Measurements from ENCODE around the gene TAGLN2.
A peak's percentile ranks its signal among the peaks of the same experiment; 100 is the strongest.

Gene TAGLN2

DNA sequence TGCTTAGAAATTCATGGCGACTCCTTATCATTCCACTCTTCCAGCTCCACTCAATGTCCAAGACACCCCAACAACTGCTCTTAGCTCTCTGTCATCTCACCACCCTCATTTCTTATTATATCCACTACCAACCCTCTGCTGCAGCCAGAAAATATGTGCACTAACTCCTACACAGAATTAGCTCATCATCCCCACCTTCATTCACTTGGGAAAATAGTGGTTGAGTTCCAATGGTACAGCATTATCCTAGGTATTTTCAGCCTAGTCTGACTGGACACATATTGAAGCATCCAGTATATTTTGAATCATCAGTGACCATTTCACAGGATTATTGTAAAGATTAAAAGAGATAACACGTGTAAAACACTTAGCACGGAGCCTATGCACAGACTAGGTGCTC, 46.2 kb downstream of the TAGLN2 start:
- ATAC-seq (ENCODE audit: low read depth) (no peak), DNase-seq (ENCODE audit: low spot score) (no peak)
- no peaks in the 10 kb centered on the region for H3K27me3 ChIP-seq (ENCODE audit: insufficient read depth, poor library complexity, severe bottlenecking)
- H3K4me1 ChIP-seq (ENCODE audit: insufficient read depth, poor library complexity, severe bottlenecking): peaks cover 43% of the 10 kb centered on the region
- H3K4me3 ChIP-seq (ENCODE audit: severe bottlenecking): no peak overlapping the region
- H3K9me3 ChIP-seq (ENCODE audit: severe bottlenecking): no peaks in the 10 kb centered on the region
- H3K36me3 ChIP-seq (ENCODE audit: low read depth): no peaks in the 10 kb centered on the region
- H3K27ac ChIP-seq (ENCODE audit: poor library complexity, severe bottlenecking): peak overlapping the region; percentile 95
- TF ChIP-seq, protein P1, sequence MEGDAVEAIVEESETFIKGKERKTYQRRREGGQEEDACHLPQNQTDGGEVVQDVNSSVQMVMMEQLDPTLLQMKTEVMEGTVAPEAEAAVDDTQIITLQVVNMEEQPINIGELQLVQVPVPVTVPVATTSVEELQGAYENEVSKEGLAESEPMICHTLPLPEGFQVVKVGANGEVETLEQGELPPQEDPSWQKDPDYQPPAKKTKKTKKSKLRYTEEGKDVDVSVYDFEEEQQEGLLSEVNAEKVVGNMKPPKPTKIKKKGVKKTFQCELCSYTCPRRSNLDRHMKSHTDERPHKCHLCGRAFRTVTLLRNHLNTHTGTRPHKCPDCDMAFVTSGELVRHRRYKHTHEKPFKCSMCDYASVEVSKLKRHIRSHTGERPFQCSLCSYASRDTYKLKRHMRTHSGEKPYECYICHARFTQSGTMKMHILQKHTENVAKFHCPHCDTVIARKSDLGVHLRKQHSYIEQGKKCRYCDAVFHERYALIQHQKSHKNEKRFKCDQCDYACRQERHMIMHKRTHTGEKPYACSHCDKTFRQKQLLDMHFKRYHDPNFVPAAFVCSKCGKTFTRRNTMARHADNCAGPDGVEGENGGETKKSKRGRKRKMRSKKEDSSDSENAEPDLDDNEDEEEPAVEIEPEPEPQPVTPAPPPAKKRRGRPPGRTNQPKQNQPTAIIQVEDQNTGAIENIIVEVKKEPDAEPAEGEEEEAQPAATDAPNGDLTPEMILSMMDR (IDR thresholded peaks at IDR 0.05; ENCODE audit: poor library complexity, severe bottlenecking): no peak

DNA sequence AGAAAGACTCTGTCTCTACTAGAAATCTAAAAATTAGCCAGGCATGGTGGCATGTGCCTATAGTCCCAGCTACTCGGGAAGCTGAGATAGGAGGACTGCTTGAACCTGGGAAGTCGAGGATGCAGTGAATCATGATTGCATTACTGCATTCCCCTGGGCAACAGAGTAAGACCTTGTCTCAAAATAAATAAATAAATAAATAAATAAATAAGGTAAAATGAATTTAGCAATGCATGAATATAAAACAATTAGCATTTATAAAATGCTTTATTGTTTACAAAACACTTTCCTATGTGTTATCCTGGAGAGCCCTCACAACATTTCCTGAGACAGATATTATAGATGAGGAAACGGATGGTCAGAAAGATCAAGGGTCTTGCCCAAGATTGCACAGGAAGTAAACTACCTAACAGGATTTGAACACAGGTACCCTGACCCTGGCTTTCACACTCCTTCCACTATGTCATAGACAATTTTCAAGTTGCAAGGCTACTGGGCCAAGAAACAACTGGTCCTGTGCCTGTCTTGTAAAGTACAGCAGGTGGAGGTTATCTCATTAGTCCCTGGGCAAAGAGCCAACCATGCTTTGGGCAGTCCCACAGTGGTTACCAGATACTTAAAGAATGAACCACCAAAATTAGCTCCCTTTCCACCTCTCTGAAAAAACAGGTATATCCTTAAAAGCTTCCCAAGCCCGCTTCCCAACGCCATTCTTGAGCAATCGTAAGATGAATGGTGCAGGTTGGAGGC, 47.4 kb downstream of the TAGLN2 start:
- Histone ChIP-seq H3K4me3 (ENCODE audit: severe bottlenecking) (no peak overlapping the region), H3K27me3 (ENCODE audit: insufficient read depth, poor library complexity, severe bottlenecking) (no peaks in the 10 kb centered on the region), H3K36me3 (ENCODE audit: low read depth) (no peaks in the 10 kb centered on the region), H3K9me3 (ENCODE audit: severe bottlenecking) (no peaks in the 10 kb centered on the region), H3K4me1 (ENCODE audit: insufficient read depth, poor library complexity, severe bottlenecking) (peaks cover 42% of the 10 kb centered on the region), H3K27ac (ENCODE audit: poor library complexity, severe bottlenecking) (no peak overlapping the region)
- DNase-seq (ENCODE audit: low spot score) (no peak), ATAC-seq (ENCODE audit: low read depth) (no peak)
- TF ChIP-seq, protein P1 (IDR thresholded peaks at IDR 0.05; ENCODE audit: poor library complexity, severe bottlenecking): no peak

DNA sequence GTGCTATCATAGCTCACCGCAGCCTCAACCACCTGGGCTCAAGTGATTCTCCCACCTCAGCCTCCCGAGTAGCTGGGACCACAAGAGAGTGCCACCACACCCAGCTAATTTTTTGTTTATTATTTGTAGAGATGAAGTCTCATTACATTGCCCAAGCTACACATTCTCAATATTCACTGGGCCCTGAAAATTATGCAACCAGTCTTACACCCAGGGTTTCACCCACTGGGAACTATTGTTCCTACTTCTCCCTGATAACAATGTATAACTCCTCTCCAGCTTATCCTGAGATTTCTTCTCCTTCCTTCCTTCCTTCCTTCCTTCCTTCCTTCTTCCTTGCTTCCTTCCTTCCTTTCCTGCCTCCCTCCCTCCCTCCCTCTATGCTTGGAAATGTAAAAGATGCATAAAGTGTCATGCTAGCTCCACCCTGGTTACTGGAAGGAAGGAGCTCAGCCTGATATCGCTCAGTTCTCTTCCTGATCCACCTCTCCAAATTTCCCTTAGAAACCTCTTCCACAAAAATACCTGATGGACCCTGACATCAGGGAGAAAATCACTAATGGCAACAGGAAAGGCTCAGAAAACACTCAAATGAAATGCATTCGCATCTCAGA, 51.7 kb downstream of the TAGLN2 start:
- no peak for DNase-seq (ENCODE audit: low spot score)
- H3K4me1 ChIP-seq (ENCODE audit: insufficient read depth, poor library complexity, severe bottlenecking): peaks cover 16% of the 10 kb centered on the region
- no peak overlapping the region for H3K27ac ChIP-seq (ENCODE audit: poor library complexity, severe bottlenecking)
- H3K27me3 ChIP-seq (ENCODE audit: insufficient read depth, poor library complexity, severe bottlenecking): no peaks in the 10 kb centered on the region
- TF ChIP-seq, protein P1 (IDR thresholded peaks at IDR 0.05; ENCODE audit: poor library complexity, severe bottlenecking): no peak
- no peaks in the 10 kb centered on the region for H3K9me3 ChIP-seq (ENCODE audit: severe bottlenecking)
- H3K4me3 ChIP-seq (ENCODE audit: severe bottlenecking): no peak overlapping the region
- H3K36me3 ChIP-seq (ENCODE audit: low read depth): no peaks in the 10 kb centered on the region
- no peak for ATAC-seq (ENCODE audit: low read depth)

DNA sequence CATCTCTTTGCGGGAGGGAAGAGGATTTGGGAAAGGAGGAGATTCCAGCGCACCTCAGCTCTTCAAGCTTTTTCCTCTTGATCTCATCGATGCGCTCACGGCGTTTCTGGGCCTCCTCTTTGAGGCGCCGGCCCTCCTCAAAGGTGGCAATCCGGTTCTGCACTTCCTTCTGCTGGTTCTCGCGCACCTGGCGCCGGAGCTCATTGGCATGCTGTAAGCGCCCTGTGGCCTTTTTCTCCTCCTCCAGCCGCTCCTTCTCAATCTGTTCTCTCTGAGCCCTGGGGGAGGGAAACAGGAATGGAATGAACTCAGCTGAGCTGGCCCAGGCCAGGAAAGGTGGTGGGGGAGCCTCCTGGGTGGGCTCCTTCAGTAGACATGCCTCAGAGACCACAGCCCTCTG, 52.4 kb downstream of the TAGLN2 start:
- Histone ChIP-seq H3K4me3 (ENCODE audit: severe bottlenecking) (no peak overlapping the region), H3K27me3 (ENCODE audit: insufficient read depth, poor library complexity, severe bottlenecking) (no peaks in the 10 kb centered on the region), H3K9me3 (ENCODE audit: severe bottlenecking) (no peaks in the 10 kb centered on the region), H3K36me3 (ENCODE audit: low read depth) (no peaks in the 10 kb centered on the region), H3K4me1 (ENCODE audit: insufficient read depth, poor library complexity, severe bottlenecking) (peaks cover 21% of the 10 kb centered on the region), H3K27ac (ENCODE audit: poor library complexity, severe bottlenecking) (no peak overlapping the region)
- no peak for ATAC-seq (ENCODE audit: low read depth)
- no peak for DNase-seq (ENCODE audit: low spot score)
- TF ChIP-seq, protein P1 (IDR thresholded peaks at IDR 0.05; ENCODE audit: poor library complexity, severe bottlenecking): no peak

DNA sequence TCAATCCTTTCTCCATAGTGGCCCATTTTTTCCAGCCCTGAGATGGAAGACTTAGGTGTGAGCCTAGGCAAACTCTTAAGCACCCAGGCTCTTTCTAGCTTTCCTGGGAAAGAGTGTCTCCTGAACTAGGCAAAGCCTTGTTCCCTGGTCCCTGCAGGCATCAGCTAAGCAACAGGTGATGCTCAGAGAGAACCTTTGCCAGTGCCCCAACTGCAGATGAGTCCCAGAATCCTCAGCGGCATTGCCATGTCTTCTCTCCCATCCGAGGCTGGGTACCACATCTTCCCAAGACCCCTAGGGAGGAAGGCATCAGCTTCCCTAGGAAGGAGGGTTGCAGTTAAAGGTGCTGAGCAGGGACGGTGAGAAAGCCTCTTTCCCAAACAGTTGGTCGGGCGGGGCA, 54.6 kb downstream of the TAGLN2 start:
- TF ChIP-seq, protein P1 (IDR thresholded peaks at IDR 0.05; ENCODE audit: poor library complexity, severe bottlenecking): no peak
- H3K4me3 ChIP-seq (ENCODE audit: severe bottlenecking): no peak overlapping the region
- H3K9me3 ChIP-seq (ENCODE audit: severe bottlenecking): no peaks in the 10 kb centered on the region
- H3K4me1 ChIP-seq (ENCODE audit: insufficient read depth, poor library complexity, severe bottlenecking): peaks cover 25% of the 10 kb centered on the region
- ATAC-seq (ENCODE audit: low read depth) (no peak), DNase-seq (ENCODE audit: low spot score) (no peak)
- H3K27me3 ChIP-seq (ENCODE audit: insufficient read depth, poor library complexity, severe bottlenecking): no peaks in the 10 kb centered on the region
- H3K36me3 ChIP-seq (ENCODE audit: low read depth): no peaks in the 10 kb centered on the region
- no peak overlapping the region for H3K27ac ChIP-seq (ENCODE audit: poor library complexity, severe bottlenecking)

Data from RWPE2 (cell line).